Smooth muscle cell (in vitro differentiated cells): ENCODE results near the gene GPR62. TPM values are rescaled to one million over a fixed set of nuclear protein-coding genes. Genes with fewer than 3 reads are reported as not detected.

Source experiments
- DNase-seq: peaks from one replicate; lab custom pipeline; 2025; ENCODE audit not compliant: unreplicated experiment; lab: John Stamatoyannopoulos, UW
- H2AFZ ChIP-seq: fragments of 200-600 bp; sonication (generic); 2 replicates; pipeline ENCODE4 v1.6.0; 2016; ENCODE audit warnings: antibody characterized with exemption, low read depth, mild to moderate bottlenecking
- H3F3A ChIP-seq: fragments of 200-600 bp; sonication (generic); 2 replicates; pipeline ENCODE4 v1.6.0; 2017; ENCODE audit warnings: antibody characterized with exemption, low read depth
- H3K27ac ChIP-seq: fragments of 200-600 bp; sonication (generic); 2 replicates; pipeline ENCODE4 v1.5.1; 2016; ENCODE audit warnings: low read depth, mild to moderate bottlenecking
- H3K27me3 ChIP-seq: fragments of 200-600 bp; sonication (generic); 2 replicates; pipeline ENCODE4 v1.6.1; 2016; ENCODE audit warnings: low read depth, mild to moderate bottlenecking
- H3K36me3 ChIP-seq: fragments of 200-600 bp; sonication (generic); 2 replicates; pipeline ENCODE4 v1.5.1; 2016; ENCODE audit warnings: low read depth
- H3K4me1 ChIP-seq: fragments of 200-600 bp; sonication (generic); 2 replicates; pipeline ENCODE4 v1.5.1; 2016; ENCODE audit warnings: low read depth
- H3K4me2 ChIP-seq: fragments of 200-600 bp; sonication (generic); 2 replicates; pipeline ENCODE4 v1.6.0; 2016; ENCODE audit warnings: mild to moderate bottlenecking
- H3K4me3 ChIP-seq: fragments of 200-600 bp; sonication (generic); 2 replicates; pipeline ENCODE4 v1.5.1; 2016; ENCODE audit warnings: mild to moderate bottlenecking
- H3K79me2 ChIP-seq: fragments of 200-600 bp; sonication (generic); 2 replicates; pipeline ENCODE4 v1.6.0; 2016; ENCODE audit warnings: low read depth, mild to moderate bottlenecking
- H3K9ac ChIP-seq: fragments of 200-600 bp; sonication (generic); 2 replicates; pipeline ENCODE4 v1.6.0; 2016; ENCODE audit warnings: low read depth
- H3K9me3 ChIP-seq: fragments of 200-600 bp; sonication (generic); replicated peaks from 2 replicates; pipeline ENCODE4 v1.5.1; 2016; ENCODE audit warnings: low read depth
- H4K20me1 ChIP-seq: fragments of 200-600 bp; sonication (generic); 2 replicates; pipeline ENCODE4 v1.6.0; 2016; ENCODE audit warnings: low read depth
- WGBS: methylation state at CpG from one replicate; pipeline ENCODE4 v1.1.7; 2016; ENCODE audit warnings: low lambda C conversion rate; 5-methylcytosine and 5-hydroxymethylcytosine counted together
- polyA plus RNA-seq: library from polyadenylated mRNA; unstranded; fragments of >200 nt; fragmentation: Nextera tagmentation; extraction: Ambion mirVana; gene quantifications from 2 replicates; pipeline ENCODE4 v1.2.1, GENCODE V29; 2016
- total RNA-seq: library from RNA; depleted of rRNA; stranded (reverse); fragments of >200 nt; gene quantifications from 2 replicates; pipeline ENCODE4 v1.2.3, GENCODE V29; 2014
- TF ChIP-seq, protein P1 (sequence below): fragments of 200-600 bp; sonication (generic); IDR thresholded peaks from 2 replicates; pipeline ENCODE4 v1.5.1; 2017; ENCODE audit warnings: borderline replicate concordance, mild to moderate bottlenecking, antibody characterized with exemption; ENCODE audit not compliant: insufficient read depth, poor library complexity, severe bottlenecking

GPR62 gene
- total and polyA plus RNA-seq, 2 experiments from 2014 or later: 0.09 to 0.18 TPM

DNA sequence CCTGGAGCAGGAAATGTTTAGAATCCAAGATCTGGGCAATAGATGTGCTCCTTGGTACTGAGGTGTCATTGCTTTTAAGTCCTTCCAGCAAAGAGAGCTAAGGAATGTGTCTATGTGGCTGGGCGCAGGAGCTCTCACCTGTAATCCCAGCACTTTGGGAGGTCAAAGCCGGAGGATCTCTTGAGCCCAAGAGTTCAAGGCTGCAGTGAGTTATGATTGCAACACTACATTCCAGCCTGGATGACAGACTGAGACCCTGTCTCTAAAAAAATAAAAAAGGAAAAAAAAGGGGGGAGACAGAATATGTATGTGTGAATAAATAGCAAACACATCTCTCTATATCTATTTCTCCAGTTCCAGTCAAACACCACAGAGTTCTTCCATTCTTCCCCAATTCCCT lies 4.3 kb upstream of the GPR62 start:
- Histone ChIP-seq H3F3A (no peaks in the 10 kb centered on the region), H3K4me3 (no peak overlapping the region), H4K20me1 (no peaks in the 10 kb centered on the region), H3K36me3 (no peaks in the 10 kb centered on the region), H3K9ac (no peak overlapping the region), H3K27me3 (peaks cover 16% of the 10 kb centered on the region), H3K4me1 (no peaks in the 10 kb centered on the region), H2AFZ (no peak overlapping the region), H3K27ac (no peak overlapping the region), H3K4me2 (no peak overlapping the region), H3K9me3 (no peaks in the 10 kb centered on the region), H3K79me2 (no peaks in the 10 kb centered on the region)
- TF ChIP-seq, protein P1, sequence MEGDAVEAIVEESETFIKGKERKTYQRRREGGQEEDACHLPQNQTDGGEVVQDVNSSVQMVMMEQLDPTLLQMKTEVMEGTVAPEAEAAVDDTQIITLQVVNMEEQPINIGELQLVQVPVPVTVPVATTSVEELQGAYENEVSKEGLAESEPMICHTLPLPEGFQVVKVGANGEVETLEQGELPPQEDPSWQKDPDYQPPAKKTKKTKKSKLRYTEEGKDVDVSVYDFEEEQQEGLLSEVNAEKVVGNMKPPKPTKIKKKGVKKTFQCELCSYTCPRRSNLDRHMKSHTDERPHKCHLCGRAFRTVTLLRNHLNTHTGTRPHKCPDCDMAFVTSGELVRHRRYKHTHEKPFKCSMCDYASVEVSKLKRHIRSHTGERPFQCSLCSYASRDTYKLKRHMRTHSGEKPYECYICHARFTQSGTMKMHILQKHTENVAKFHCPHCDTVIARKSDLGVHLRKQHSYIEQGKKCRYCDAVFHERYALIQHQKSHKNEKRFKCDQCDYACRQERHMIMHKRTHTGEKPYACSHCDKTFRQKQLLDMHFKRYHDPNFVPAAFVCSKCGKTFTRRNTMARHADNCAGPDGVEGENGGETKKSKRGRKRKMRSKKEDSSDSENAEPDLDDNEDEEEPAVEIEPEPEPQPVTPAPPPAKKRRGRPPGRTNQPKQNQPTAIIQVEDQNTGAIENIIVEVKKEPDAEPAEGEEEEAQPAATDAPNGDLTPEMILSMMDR: no peak
- DNase-seq: no peak
- 90% methylated on average over 2 of the region's 2 CpGs for WGBS

DNA sequence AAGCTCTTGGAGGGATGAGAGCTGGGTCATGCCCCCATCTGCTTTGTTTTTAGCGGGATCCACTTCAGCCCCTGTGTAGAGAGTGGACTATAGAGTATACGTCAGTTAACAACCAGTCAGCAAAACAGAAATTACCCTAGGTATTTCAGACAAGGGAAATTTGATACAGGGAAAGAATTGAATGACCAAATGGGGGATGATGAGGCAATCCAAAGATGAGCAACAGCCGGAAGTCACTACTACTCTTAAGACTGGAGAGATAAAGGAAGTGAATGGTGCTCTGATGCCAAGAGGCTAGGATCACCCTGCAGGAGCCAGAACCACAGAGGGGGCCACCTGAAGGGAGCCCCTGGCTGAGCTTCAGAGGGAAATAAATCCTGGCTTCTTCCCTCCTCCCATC lies 1.7 kb upstream of the GPR62 start:
- Histone ChIP-seq H3K9ac (no peak overlapping the region), H3K27me3 (peaks cover 16% of the 10 kb centered on the region), H3K4me2 (no peak overlapping the region), H3K4me3 (no peak overlapping the region), H3K27ac (no peak overlapping the region), H3K4me1 (peaks cover 5% of the 10 kb centered on the region), H3K36me3 (no peaks in the 10 kb centered on the region), H3K79me2 (no peaks in the 10 kb centered on the region), H3K9me3 (no peaks in the 10 kb centered on the region), H3F3A (no peaks in the 10 kb centered on the region), H4K20me1 (peaks cover 9% of the 10 kb centered on the region), H2AFZ (no peak overlapping the region)
- TF ChIP-seq, protein P1: no peak
- DNase-seq: no peak
- 75% methylated on average over 3 of the region's 3 CpGs for WGBS

DNA sequence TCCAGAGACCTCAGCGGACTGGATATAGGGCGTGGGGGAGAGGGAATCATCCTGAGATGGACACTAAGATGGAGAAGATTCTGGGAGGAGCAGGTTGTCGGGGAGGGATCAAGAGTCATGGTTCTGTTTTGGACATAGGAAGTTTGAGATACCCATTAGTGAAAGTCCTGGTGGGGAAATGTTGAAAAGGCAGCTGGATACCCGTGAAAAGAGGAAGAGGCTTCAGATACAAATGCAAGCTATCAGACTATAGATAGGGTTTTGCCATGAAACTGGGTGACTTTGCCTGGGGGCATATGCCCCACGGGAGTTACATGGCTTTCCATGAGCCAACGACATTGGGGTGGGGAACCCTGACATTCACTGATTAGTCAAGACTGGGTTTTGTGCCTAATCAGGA lies 1.1 kb upstream of the GPR62 start:
- Histone ChIP-seq H3K9me3 (no peaks in the 10 kb centered on the region), H3F3A (no peaks in the 10 kb centered on the region), H3K4me3 (no peak overlapping the region), H3K36me3 (no peaks in the 10 kb centered on the region), H3K4me1 (peaks cover 5% of the 10 kb centered on the region), H3K79me2 (no peaks in the 10 kb centered on the region), H3K27me3 (peaks cover 16% of the 10 kb centered on the region), H4K20me1 (peaks cover 9% of the 10 kb centered on the region), H3K27ac (no peak overlapping the region), H3K9ac (no peak overlapping the region), H3K4me2 (no peak overlapping the region), H2AFZ (no peak overlapping the region)
- DNase-seq: no peak
- TF ChIP-seq, protein P1: no peak
- 85% methylated on average over 6 of the region's 6 CpGs for WGBS

DNA sequence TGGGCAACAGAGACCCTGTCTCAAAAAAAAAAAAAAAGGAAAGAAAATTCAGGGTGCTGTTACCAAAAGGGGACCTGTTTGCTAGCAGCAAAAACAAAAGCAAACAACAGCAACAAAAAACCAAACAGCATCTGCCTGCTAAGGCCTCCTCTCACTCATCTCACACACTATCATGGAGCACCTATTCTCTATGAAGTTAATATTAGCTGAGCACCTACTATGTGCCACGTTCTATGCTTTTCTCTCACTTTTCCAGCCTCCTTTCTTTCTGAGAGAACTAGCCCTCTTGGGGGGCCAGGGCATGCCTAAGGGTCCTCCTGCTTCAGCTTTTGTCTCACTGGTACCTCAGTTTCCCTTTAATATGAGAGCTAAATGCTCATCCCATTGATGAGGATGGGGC lies 468 bp upstream of the GPR62 start:
- H3K36me3 ChIP-seq: no peaks in the 10 kb centered on the region
- no peaks in the 10 kb centered on the region for H3K79me2 ChIP-seq
- H3K9ac ChIP-seq: no peak overlapping the region
- peaks cover 16% of the 10 kb centered on the region for H3K27me3 ChIP-seq
- H3K9me3 ChIP-seq: no peaks in the 10 kb centered on the region
- TF ChIP-seq, protein P1: no peak
- 83% methylated on average over 1 of the region's 1 CpG for WGBS
- no peak for DNase-seq
- H4K20me1 ChIP-seq: peaks cover 9% of the 10 kb centered on the region
- peaks cover 5% of the 10 kb centered on the region for H3K4me1 ChIP-seq
- no peaks in the 10 kb centered on the region for H3F3A ChIP-seq
- no peak overlapping the region for H3K4me3 ChIP-seq
- no peak overlapping the region for H3K27ac ChIP-seq
- no peak overlapping the region for H3K4me2 ChIP-seq
- H2AFZ ChIP-seq: no peak overlapping the region
